SIG-M5 (cell line): Measurements from ENCODE around the gene TMEM100.

ENCODE experiments used
- DNase-seq: peaks from one replicate; lab custom pipeline; 2025; lab: John Stamatoyannopoulos, UW

Gene TMEM100

GRCh38 chr17:55717898-55718735 is 4.5 kb downstream of the TMEM100 start:
- DNase-seq = no peak

- DNase-seq = no peak
These were observed 5.2 kb downstream of the TMEM100 start for GRCh38 chr17:55717432-55717831.

GRCh38 chr17:55710829-55711496 is 11.7 kb downstream of the TMEM100 start:
- no peak for DNase-seq

- no peak for DNase-seq
These were observed 12.3 kb downstream of the TMEM100 start for GRCh38 chr17:55710410-55710809.

GRCh38 chr17:55709984-55710383 is 12.7 kb downstream of the TMEM100 start:
- DNase-seq = no peak

DNA sequence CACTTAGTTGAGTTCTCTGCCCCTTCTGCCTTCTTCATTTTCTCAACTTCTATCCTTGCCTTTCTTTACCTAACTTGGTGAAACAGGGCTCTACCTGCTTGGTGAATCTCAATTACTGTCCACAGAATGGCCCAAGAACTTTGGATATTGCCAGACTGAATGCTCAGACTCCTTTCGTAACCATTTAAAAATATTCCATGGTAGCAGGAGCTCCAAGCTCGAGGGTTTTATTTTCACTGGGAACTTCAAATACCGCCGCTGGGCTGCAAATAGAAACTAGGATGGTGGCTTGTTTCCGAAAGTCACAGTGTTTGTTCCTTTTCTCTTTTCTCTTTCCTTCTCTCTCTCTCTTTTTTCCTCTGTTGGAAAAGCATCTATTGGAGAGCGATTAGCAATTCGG is 13.2 kb downstream of the TMEM100 start:
- no peak for DNase-seq

GRCh38 chr17:55708175-55708974 is 14.3 kb downstream of the TMEM100 start:
- DNase-seq = no peak

GRCh38 chr17:55706808-55707773 is 15.6 kb downstream of the TMEM100 start:
- DNase-seq = no peak

- no peak for DNase-seq
These were observed 16.8 kb downstream of the TMEM100 start for GRCh38 chr17:55705847-55706246.

- no peak for DNase-seq
These were observed 18.3 kb downstream of the TMEM100 start for GRCh38 chr17:55704401-55704800.

GRCh38 chr17:55702150-55702549 is 20.5 kb downstream of the TMEM100 start:
- no peak for DNase-seq

DNA sequence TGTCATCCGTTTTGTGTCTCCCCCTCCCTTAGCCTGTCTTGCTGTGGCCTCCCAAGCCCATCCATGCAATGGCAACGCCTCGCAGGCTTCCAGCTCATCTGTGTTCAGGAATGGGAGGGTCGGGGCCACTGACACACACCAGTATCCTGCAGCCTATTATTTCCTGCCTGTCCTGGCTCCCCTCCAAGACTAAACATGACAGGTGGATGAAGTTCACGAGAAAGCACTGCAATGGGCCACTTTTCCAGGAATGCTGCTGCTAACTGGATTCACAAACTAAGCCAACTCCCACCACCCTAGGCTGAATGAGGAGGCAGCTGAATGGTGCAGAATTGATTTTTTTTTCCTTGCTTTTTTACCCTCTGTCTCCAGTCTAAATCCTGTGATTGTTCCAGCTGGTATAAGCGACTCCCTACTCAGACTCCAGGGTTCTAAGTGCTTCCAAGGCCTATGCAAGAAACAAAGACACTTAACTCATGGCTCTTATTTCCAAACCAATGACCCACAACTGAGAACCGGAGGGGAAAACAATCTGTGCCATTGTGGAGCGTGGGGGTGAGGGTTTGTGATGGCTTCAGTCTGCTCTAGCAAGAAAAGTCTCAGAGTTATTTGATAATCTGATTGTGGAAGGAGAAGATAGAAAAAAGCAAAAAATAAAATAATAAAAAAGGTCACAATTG is 23.3 kb downstream of the TMEM100 start:
- no peak for DNase-seq

- DNase-seq = no peak
These were observed 28.3 kb downstream of the TMEM100 start for GRCh38 chr17:55694286-55694910.

DNA sequence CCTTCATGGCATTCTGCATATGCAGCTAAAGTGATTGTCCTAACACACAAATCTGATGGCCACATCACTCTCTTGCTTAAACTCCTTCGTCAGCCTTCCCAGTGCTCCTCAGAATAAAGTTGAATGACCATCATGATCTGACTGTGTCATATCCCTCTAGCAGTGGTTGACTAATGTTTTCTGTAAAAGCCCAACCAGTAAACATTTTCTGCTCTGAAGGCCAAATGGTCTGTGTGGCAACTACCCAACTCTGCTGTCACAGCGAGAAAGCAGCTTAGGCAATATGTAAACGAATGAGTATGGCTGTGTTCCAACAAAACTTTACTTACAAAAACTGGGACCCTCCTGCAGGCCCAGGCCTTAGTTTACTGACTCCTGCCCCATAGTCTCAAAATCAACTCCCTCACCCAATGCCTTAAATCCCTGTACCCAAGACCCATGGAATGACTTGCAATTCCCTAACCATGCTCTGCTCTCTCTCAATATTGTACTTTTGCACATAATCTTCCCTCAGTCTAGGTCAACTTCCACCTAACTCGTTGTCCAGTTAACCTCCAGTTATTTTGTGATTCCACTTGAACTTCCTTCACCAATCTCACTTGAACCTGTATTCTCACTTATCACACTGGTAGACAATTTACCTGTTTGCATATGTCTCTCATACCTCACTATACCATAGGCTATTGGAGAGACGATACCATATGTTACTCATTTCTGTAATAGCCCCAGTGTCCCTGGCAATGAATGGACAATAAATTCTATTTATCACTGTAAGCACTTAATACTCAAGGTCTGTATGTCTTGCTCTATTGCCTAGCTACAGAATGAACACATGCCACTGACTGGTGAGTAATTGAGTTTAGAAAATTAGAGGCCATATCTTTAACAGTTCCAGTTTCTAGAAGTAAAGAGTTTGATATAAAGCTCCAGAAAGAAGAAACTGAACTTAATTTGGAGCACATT is 29.1 kb downstream of the TMEM100 start:
- DNase-seq = no peak

- no peak for DNase-seq
These were observed 30.4 kb downstream of the TMEM100 start for GRCh38 chr17:55692276-55692675.

DNA sequence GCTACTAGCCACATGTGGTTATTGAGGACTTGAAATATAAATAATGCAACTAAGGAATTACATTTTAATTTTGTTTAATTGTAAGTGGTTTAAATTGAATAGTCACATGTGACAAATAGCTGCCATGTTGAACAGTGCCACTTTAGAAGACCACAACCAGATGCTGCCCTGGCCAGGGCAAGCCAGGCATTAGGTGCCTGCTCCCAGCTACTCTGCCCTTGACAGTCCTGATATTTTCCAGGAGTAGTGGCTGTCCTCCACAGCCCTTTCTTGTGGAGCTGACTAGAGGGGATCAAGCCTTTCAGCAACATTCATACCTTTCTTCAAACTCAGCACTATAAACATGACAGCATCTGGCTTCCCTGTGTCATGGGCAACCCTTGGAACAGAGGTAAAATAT is 31.0 kb downstream of the TMEM100 start:
- DNase-seq = no peak

GRCh38 chr17:55690105-55690508 is 32.6 kb downstream of the TMEM100 start:
- DNase-seq = no peak

- no peak for DNase-seq
These were observed 33.0 kb downstream of the TMEM100 start for GRCh38 chr17:55689672-55690071.

- no peak for DNase-seq
These were observed 34.6 kb downstream of the TMEM100 start for GRCh38 chr17:55688057-55688456.
